K562 (cell line): ENCODE results near the gene ZNF324B. TPM values are rescaled to one million over a fixed set of nuclear protein-coding genes. Genes with fewer than 3 reads are reported as not detected.

Experiments used
- EGR1 ChIP-seq: fragments of 450-650 bp; conservative IDR thresholded peaks from 2 replicates; pipeline ENCODE4 v1.6.1; 2017; ENCODE audit warnings: mild to moderate bottlenecking
- GABPB2 ChIP-seq: fragments of 250-450 bp; sonication (Bioruptor Pico); conservative IDR thresholded peaks from 2 replicates; pipeline ENCODE4 v1.5.1; 2021; ENCODE audit warnings: mild to moderate bottlenecking
- IRF9 ChIP-seq: fragments of 450-650 bp; IDR thresholded peaks from 2 replicates; pipeline ENCODE4 v1.6.1; 2016; ENCODE audit warnings: missing biosample characterization, missing genetic modification characterization
- NCOR1 ChIP-seq: fragments of 450-650 bp; IDR thresholded peaks from 2 replicates; pipeline ENCODE4 v1.6.1; 2016; ENCODE audit warnings: mild to moderate bottlenecking, moderate library complexity
- NFATC3 ChIP-seq: fragments of 450-650 bp; IDR thresholded peaks from 2 replicates; pipeline ENCODE4 v1.6.1; 2017; ENCODE audit warnings: mild to moderate bottlenecking
- NR2C1 ChIP-seq, 2 experiments: fragments of 450-650 bp; IDR thresholded peaks; 2 replicates each; pipeline ENCODE4 v1.6.1; 2017; ENCODE audit warnings: mild to moderate bottlenecking in 2 of 2, antibody characterized with exemption in 1 of 2, inconsistent platforms in 1 of 2, missing compliant biosample characterization in 1 of 2, missing genetic modification characterization in 1 of 2
- RERE ChIP-seq: sonication (generic); formaldehyde crosslinking; IDR thresholded peaks from 2 replicates; pipeline ENCODE4 v1.8.0; 2023; ENCODE audit warnings: missing genetic modification reagents, mild to moderate bottlenecking, borderline replicate concordance
- STAT5B ChIP-seq: fragments of 250-450 bp; sonication (Bioruptor Pico); IDR thresholded peaks from 2 replicates; pipeline ENCODE4 v1.8.0; 2021; ENCODE audit warnings: mild to moderate bottlenecking, inconsistent platforms
- ZBTB12 ChIP-seq: fragments of 250-450 bp; sonication (Bioruptor Pico); IDR thresholded peaks from 2 replicates; pipeline ENCODE4 v1.4.0; 2020
- ZNF41 ChIP-seq: fragments of 250-450 bp; sonication (Bioruptor Pico); conservative IDR thresholded peaks from 2 replicates; pipeline ENCODE4 v1.4.0; 2020; ENCODE audit warnings: mild to moderate bottlenecking
- ZNF518B ChIP-seq: fragments of 250-450 bp; sonication (Bioruptor Pico); IDR thresholded peaks from 2 replicates; pipeline ENCODE4 v1.5.0; 2021; ENCODE audit warnings: mild to moderate bottlenecking, moderate library complexity
- ZNF695 ChIP-seq: fragments of 450-650 bp; formaldehyde crosslinking; IDR thresholded peaks from 2 replicates; pipeline ENCODE4 v1.4.0; 2020; ENCODE audit warnings: mild to moderate bottlenecking, moderate library complexity
- polyA plus RNA-seq, 8 experiments: library from polyadenylated mRNA; depleted of rRNA in 4 of 8; stranded (reverse) in 5 of 8; unstranded in 3 of 8; fragments of >200 nt; fragmentation: Nextera tagmentation in 2 of 8; fragmentation: Illumina TruSeq in 1 of 8; extraction: Ambion mirVana in 2 of 8; extraction: Trizol in 1 of 8; gene quantifications; 2 replicates each; pipeline versions ENCODE4 v1.2.1 to v1.2.3, GENCODE V29; 2011 to 2014; ENCODE audit warnings: inconsistent platforms in 1 of 8, missing spikeins in 1 of 8
- total RNA-seq, 7 experiments: library from RNA; depleted of rRNA in 6 of 7; stranded (reverse); fragments of >200 nt in 6 of 7; fragmentation: Illumina TruSeq in 2 of 7; extraction: Trizol in 2 of 7; gene quantifications; 2 replicates each; pipeline versions ENCODE4 v1.2.1 to v1.2.3, GENCODE V29; 2011 to 2021; ENCODE audit warnings: low replicate concordance in 1 of 7

ZNF324B gene
- total and polyA plus RNA-seq, 9 of the 15 experiments (the other 6 are each of a cell fraction or from before 2014, with no cell fraction given) = 0.20 to 13.5 (median 5.7) TPM

GRCh38 chr19:58499021-58499927 lies 47.9 kb downstream of the ZNF324B start (continued):
- TF ChIP-seq RERE (CRISPR knock-in tag) (no peak), IRF9 (tag) (no peak), ZBTB12 (CRISPR knock-in tag) (peak; percentile 59; the same call in 1 of the 2 replicates), ZNF695 (CRISPR knock-in tag) (no peak), ZNF41 (CRISPR knock-in tag) (0 out of 2 replicates have a peak, but pooled peaks have one; percentile 34), STAT5B (CRISPR knock-in tag) (no peak), NCOR1 (no peak), ZNF518B (CRISPR knock-in tag) (no peak), EGR1 (peak; percentile 17; the same call in 1 of the 2 replicates), NFATC3 (no peak), NR2C1 (IDR thresholded peaks at IDR 0.05) (peak; percentile 95), NR2C1 (tag; IDR thresholded peaks at IDR 0.05) (peak; percentile 97), GABPB2 (no peak)
